SK-N-SH treated with all-trans-retinoic acid at 6 μM for 48 hours (cell line): ENCODE measurements around the gene IL15RA.
"Not testable (repeated sequence)": the region's sequence is repeated elsewhere in the genome, so short reads cannot be mapped to it uniquely, and the experiment has no call there.

Experiments
- BACH2 ChIP-seq: fragments of 250-450 bp; sonication (Bioruptor Pico); IDR thresholded peaks from 2 replicates; pipeline ENCODE4 v1.9.0; 2021; ENCODE audit warnings: mild to moderate bottlenecking, borderline replicate concordance
- OSR1 ChIP-seq: fragments of 250-450 bp; sonication (Bioruptor Pico); IDR thresholded peaks from 2 replicates; pipeline ENCODE4 v1.8.0; 2022; ENCODE audit warnings: moderate library complexity, mild to moderate bottlenecking, inconsistent platforms
- PATZ1 ChIP-seq: fragments of 250-450 bp; sonication (Bioruptor Pico); IDR thresholded peaks from 2 replicates; pipeline ENCODE4 v1.8.0; 2020; ENCODE audit warnings: mild to moderate bottlenecking, moderate library complexity, borderline replicate concordance
- ZC3H10 ChIP-seq: fragments of 250-450 bp; sonication (Bioruptor Pico); IDR thresholded peaks from 2 replicates; pipeline ENCODE4 v1.5.1; 2021; ENCODE audit warnings: mild to moderate bottlenecking, moderate library complexity

GRCh38 chr10:5908676-5909075 is 68.7 kb downstream of the IL15RA start:
- TF ChIP-seq ZC3H10; OSR1 (CRISPR knock-in tag); PATZ1 (CRISPR knock-in tag); BACH2: not testable (repeated sequence)
